ENCODE results near the gene SPEF1.
A peak's percentile ranks its signal among the peaks of the same experiment; 100 is the strongest.

The SPEF1 gene

DNA sequence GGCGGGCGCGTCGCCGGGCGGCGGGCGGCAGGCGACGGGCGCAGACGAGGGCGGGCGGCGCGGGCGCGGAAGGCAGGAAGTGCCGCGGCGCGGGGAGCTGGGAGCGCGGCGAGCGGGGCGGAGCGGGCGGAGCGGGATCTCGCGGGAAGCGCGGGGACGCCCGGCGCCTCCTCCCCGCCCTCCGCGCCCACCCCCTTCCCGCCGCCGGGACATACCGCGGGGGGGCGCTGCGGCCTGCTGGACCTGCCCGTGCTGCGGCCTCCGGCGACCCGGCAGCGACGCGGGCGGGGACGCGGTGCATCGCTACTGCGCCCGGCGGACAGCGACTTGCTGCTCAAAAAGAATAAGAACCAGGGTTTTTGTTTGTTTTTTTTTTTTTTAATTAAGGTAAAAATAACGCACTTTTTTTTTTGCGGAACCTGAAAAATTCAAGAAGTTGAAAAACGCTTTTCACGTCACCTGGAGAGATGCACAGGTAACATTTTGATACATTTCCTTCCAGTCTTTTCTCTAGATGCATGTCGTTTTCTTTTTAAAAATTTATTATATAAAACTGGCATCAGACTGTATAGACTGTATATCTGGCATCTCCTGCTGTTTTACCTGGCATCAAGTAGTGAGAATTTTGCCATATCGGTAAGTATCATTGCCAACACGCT lies 5.5 kb upstream of the SPEF1 start, which contains the start of gene CENPB:
Gene CENPB, minus strand, starts transcription at position 76 of the 659 bp plus-strand sequence. CDS start 257 bp downstream, outside the sequence.
- Histone ChIP-seq H3K36me3 (ENCODE audit: insufficient read depth, insufficient read length, low read length) (peaks cover 19% of the 10 kb centered on the region), H3K4me1 (ENCODE audit: insufficient read depth, insufficient read length) (peaks cover 8% of the 10 kb centered on the region), H3K9me3 (ENCODE audit: insufficient read depth, low read length) (no peaks in the 10 kb centered on the region; the same call in 1 of the 2 replicates), H3K4me3 (ENCODE audit: insufficient read length, low read depth) (peak within 1 kb of the TSS; percentile 70), H3K9ac (ENCODE audit: insufficient read length, low read depth) (peak within 1 kb of the TSS; percentile 80), H3K27me3 (ENCODE audit: insufficient read depth, insufficient read length) (peaks cover 16% of the 10 kb centered on the region)
- no peak for TF ChIP-seq YY1 (IDR thresholded peaks at IDR 0.05; ENCODE audit: insufficient read depth, insufficient read length)
- no peak for TF ChIP-seq SUZ12 (IDR thresholded peaks at IDR 0.05; ENCODE audit: extremely low read depth, insufficient read depth, insufficient read length)
- no peak for TF ChIP-seq ZNF274 (IDR thresholded peaks at IDR 0.05; ENCODE audit: low read depth, low read length)
- peak; percentile 81 for DNase-seq (ENCODE audit: low read depth, low spot score)

DNA sequence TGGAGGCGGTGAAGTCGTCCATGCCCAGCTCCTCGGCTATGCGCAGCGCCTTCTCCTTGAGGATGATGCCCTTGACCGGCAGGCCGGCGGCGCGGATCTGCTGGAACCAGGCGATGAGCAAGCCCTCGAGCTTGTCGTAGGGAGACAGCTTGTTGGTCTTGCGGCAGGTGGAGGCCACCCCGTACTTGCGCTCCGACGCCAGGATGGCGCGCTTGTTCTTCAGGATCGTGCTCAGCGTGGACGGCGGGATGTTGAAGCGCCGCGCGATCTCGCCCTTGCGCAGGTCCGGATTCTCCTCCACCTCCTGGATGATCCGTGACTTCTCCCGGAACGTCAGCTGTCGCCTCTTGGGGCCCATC lies 4.9 kb upstream of the SPEF1 start:
- Histone ChIP-seq H3K9ac (ENCODE audit: insufficient read length, low read depth) (peak overlapping the region; percentile 80), H3K27me3 (ENCODE audit: insufficient read depth, insufficient read length) (peaks cover 16% of the 10 kb centered on the region), H3K9me3 (ENCODE audit: insufficient read depth, low read length) (no peaks in the 10 kb centered on the region; the same call in 1 of the 2 replicates), H3K4me1 (ENCODE audit: insufficient read depth, insufficient read length) (peaks cover 8% of the 10 kb centered on the region), H3K4me3 (ENCODE audit: insufficient read length, low read depth) (peak overlapping the region; percentile 70), H3K36me3 (ENCODE audit: insufficient read depth, insufficient read length, low read length) (peaks cover 19% of the 10 kb centered on the region)
- TF ChIP-seq YY1 (IDR thresholded peaks at IDR 0.05; ENCODE audit: insufficient read depth, insufficient read length) (no peak), SUZ12 (IDR thresholded peaks at IDR 0.05; ENCODE audit: extremely low read depth, insufficient read depth, insufficient read length) (no peak), ZNF274 (IDR thresholded peaks at IDR 0.05; ENCODE audit: low read depth, low read length) (no peak)
- no peak for DNase-seq (ENCODE audit: low read depth, low spot score)

DNA sequence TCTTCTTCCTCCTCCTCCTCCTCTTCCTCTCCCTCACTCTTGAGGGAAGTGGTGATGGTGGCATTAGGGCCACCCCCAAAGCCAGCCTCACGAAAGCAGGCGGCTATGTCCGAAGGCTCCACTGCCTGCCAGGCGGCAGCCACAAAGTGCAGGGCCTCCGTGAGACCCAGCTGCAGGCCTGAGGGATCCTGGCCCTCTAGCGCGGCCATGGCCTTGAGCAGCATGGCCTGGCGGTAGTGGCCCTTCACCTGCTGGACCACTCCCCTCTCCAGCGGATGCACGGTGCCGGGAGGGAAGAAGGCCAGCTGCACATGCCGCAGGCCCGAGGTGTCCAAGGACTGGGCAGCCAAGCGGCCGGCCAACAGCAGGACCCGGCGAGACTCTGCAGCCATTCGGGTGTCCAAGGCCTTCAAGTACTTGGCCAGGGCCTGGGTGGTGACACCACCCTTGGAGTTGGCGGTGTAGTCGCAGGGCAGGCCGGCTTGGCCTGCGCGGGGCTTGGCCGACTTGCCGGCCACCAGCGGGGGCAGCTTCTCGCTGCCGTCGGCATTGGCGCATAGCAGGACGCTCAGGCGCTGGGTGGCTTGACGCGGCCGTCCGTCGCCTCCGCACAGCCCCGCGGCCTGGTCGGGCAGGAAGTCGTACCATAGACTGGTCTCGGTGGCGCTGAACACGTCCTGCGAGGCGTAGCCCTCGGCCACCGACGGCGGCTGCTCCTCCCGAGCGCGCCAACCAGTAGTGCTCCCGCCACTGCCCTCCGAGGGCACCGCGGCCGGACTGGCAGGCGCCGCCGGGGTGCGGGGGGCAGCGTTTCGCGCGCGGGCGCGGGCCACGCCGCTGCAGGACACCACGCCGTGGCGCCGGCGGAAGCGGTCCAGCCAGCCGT lies 4.2 kb upstream of the SPEF1 start:
- H3K36me3 ChIP-seq (ENCODE audit: insufficient read depth, insufficient read length, low read length): peaks cover 19% of the 10 kb centered on the region

DNA sequence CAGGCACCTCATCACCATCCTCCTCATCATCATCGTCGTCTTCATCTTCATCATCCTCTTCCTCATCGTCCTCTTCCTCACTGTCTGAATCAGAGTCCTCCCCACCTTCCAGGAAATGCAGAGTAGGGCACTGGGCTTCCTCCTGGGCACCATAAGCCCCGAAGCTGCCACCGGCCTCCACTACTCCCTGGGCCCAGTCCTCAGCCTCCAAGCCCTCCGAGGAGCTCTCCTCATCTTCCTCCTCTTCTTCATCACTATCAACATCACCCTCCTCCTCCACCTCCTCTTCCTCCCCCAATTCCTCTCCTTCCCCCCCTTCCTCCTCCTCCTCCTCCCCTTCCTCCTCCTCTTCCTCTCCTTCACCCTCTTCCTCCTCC lies 3.6 kb upstream of the SPEF1 start:
- H3K9ac ChIP-seq (ENCODE audit: insufficient read length, low read depth): no peak overlapping the region
- H3K4me1 ChIP-seq (ENCODE audit: insufficient read depth, insufficient read length): peaks cover 10% of the 10 kb centered on the region
- no peak for DNase-seq (ENCODE audit: low read depth, low spot score)
- H3K4me3 ChIP-seq (ENCODE audit: insufficient read length, low read depth): no peak overlapping the region
- H3K27me3 ChIP-seq (ENCODE audit: insufficient read depth, insufficient read length): peaks cover 22% of the 10 kb centered on the region
- no peaks in the 10 kb centered on the region; the same call in 1 of the 2 replicates for H3K9me3 ChIP-seq (ENCODE audit: insufficient read depth, low read length)
- TF ChIP-seq ZNF274 (IDR thresholded peaks at IDR 0.05; ENCODE audit: low read depth, low read length): no peak
- no peak for TF ChIP-seq YY1 (IDR thresholded peaks at IDR 0.05; ENCODE audit: insufficient read depth, insufficient read length)
- no peak for TF ChIP-seq SUZ12 (IDR thresholded peaks at IDR 0.05; ENCODE audit: extremely low read depth, insufficient read depth, insufficient read length)
- H3K36me3 ChIP-seq (ENCODE audit: insufficient read depth, insufficient read length, low read length): peaks cover 19% of the 10 kb centered on the region

More for the DNA sequence above, 4.2 kb upstream of the SPEF1 start:
- no peak for DNase-seq (ENCODE audit: low read depth, low spot score)
- peak overlapping the region; percentile 80 for H3K9ac ChIP-seq (ENCODE audit: insufficient read length, low read depth)
- no peak for TF ChIP-seq ZNF274 (IDR thresholded peaks at IDR 0.05; ENCODE audit: low read depth, low read length)
- TF ChIP-seq SUZ12 (IDR thresholded peaks at IDR 0.05; ENCODE audit: extremely low read depth, insufficient read depth, insufficient read length): no peak
- no peak for TF ChIP-seq YY1 (IDR thresholded peaks at IDR 0.05; ENCODE audit: insufficient read depth, insufficient read length)
- peak overlapping the region; percentile 70 for H3K4me3 ChIP-seq (ENCODE audit: insufficient read length, low read depth)
- no peaks in the 10 kb centered on the region; the same call in 1 of the 2 replicates for H3K9me3 ChIP-seq (ENCODE audit: insufficient read depth, low read length)
- H3K4me1 ChIP-seq (ENCODE audit: insufficient read depth, insufficient read length): peaks cover 10% of the 10 kb centered on the region
- H3K27me3 ChIP-seq (ENCODE audit: insufficient read depth, insufficient read length): peaks cover 19% of the 10 kb centered on the region

DNA sequence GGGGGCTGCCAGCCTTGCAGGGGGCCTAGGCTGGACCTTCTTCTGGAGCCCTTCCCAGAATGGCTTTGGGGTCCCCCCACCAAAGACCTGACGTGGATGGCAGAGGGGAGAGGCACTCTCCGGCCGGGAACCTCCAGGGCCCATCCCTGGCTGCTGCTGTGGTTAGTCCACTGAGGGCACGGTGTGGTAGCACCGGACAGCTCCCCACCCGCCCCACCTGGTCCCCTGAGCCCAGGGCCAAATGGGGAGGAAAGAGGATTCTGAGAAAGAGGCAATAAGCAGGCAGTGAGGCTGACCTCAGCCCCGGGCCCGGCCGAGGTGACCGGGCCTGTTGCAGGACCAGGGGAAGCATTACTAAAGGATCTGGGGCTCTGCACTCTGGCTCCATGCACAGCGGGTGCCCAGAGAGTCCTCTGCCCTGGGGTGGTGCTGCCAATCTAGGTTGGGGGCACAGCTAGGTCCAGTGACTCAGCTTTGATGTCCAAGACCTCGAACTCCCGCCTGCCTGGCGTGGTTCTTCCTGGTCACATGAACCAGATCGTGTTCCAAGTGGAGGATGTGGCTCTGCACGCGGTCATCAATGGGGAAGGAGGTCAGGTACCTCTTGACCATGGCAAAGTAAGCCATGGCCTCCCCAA lies 3.1 kb upstream of the SPEF1 start:
- H3K27me3 ChIP-seq (ENCODE audit: insufficient read depth, insufficient read length): peaks cover 27% of the 10 kb centered on the region
- no peak for TF ChIP-seq SUZ12 (IDR thresholded peaks at IDR 0.05; ENCODE audit: extremely low read depth, insufficient read depth, insufficient read length)
- no peak overlapping the region for H3K4me3 ChIP-seq (ENCODE audit: insufficient read length, low read depth)
- H3K36me3 ChIP-seq (ENCODE audit: insufficient read depth, insufficient read length, low read length): peaks cover 19% of the 10 kb centered on the region
- peaks cover 10% of the 10 kb centered on the region for H3K4me1 ChIP-seq (ENCODE audit: insufficient read depth, insufficient read length)
- no peak overlapping the region for H3K9ac ChIP-seq (ENCODE audit: insufficient read length, low read depth)
- DNase-seq (ENCODE audit: low read depth, low spot score): no peak
- no peaks in the 10 kb centered on the region; the same call in 1 of the 2 replicates for H3K9me3 ChIP-seq (ENCODE audit: insufficient read depth, low read length)

DNA sequence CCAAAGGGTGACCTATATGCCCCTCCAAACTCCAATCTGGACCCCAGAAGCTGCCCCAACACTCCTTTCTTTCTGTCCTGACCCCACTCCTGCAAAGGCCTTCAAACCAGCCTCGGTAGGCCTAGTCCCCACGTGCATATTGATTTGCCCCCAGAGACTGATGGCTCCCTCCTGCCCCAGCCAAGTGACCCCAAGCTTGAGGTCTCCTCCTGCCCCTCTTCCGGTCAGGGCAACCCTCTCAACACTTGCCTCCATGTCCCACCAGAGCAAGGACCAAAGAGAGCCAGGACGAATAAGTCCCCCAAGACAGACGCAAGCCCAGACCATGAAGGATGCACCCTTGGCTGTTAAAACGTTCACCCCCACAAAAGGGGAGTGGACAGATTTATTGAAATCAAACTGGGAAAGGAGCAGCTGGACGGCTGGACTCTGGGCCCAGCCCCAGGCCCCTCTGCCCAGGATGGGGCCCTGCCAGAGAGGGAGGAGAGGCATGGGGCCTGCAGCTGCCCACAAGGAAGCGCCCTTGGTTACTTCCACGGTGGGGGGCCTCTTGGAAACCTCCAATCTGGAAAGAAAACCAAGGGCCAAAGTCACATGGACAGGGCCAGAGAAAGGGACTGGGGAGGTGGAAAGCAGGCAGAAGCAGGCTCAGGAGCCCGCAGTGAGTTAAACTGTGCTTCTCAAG lies 2.4 kb upstream of the SPEF1 start:
- no peaks in the 10 kb centered on the region; the same call in 1 of the 2 replicates for H3K9me3 ChIP-seq (ENCODE audit: insufficient read depth, low read length)
- no peak overlapping the region for H3K4me3 ChIP-seq (ENCODE audit: insufficient read length, low read depth)
- no peak for DNase-seq (ENCODE audit: low read depth, low spot score)

More for the DNA sequence above, 2.4 kb upstream of the SPEF1 start:
- H3K36me3 ChIP-seq (ENCODE audit: insufficient read depth, insufficient read length, low read length): peaks cover 19% of the 10 kb centered on the region
- peaks cover 32% of the 10 kb centered on the region for H3K27me3 ChIP-seq (ENCODE audit: insufficient read depth, insufficient read length)
- no peak overlapping the region for H3K9ac ChIP-seq (ENCODE audit: insufficient read length, low read depth)
- peaks cover 8% of the 10 kb centered on the region for H3K4me1 ChIP-seq (ENCODE audit: insufficient read depth, insufficient read length)
- TF ChIP-seq SUZ12 (IDR thresholded peaks at IDR 0.05; ENCODE audit: extremely low read depth, insufficient read depth, insufficient read length) (no peak), ZNF274 (IDR thresholded peaks at IDR 0.05; ENCODE audit: low read depth, low read length) (no peak), YY1 (IDR thresholded peaks at IDR 0.05; ENCODE audit: insufficient read depth, insufficient read length) (no peak)

All from NT2/D1 (cell line).